K562 (cell line): ENCODE results near the gene TCF23. TPM values are rescaled to one million over a fixed set of nuclear protein-coding genes. Genes with fewer than 3 reads are reported as not detected.

Source experiments
- ATAC-seq: fragments of 200-7000 bp; cut with Tn5 transposase; 3 replicates; pipeline ENCODE4 v1.9.1; 2020; ENCODE audit warnings: moderate library complexity
- BruUV-seq: library from RNA; stranded (reverse); fragments of 400-500 nt; replicated peaks from 2 replicates; lab custom pipeline; 2021; lab: Mats Ljungman, UMichigan
- CTCF ChIA-PET: fragments of 300-600 bp; formaldehyde crosslinking; extraction: SDS; loops from one replicate; lab custom pipeline; 2021; ENCODE audit warnings: low intra/inter-chr PET ratio; lab: Yijun Ruan, JAX
- POLR2A ChIA-PET: fragments of 300-600, 350-650 bp; sonication (Branson Sonifier 250); formaldehyde crosslinking; extraction: SDS; loops from one replicate; lab custom pipeline; 2021; ENCODE audit warnings: antibody characterized with exemption, inconsistent platforms; lab: Yijun Ruan, JAX
- DNase-seq, 4 experiments: peaks; one replicate each; pipeline versions ENCODE4 v3.0.0 to v3.0.0-alpha.2; 2011 to 2018; ENCODE audit warnings: low spot score in 3 of 4, mixed read lengths in 3 of 4; ENCODE audit errors: extremely low read depth in 1 of 4
- FAIRE-seq: peaks from 2 replicates; lab custom pipeline; 2011; peaks lifted over from hg19 to GRCh38; lab: Jason Lieb, UNC
- H2AFZ ChIP-seq: 2 replicates; pipeline ENCODE4 v1.6.0; 2011; ENCODE audit warnings: low read depth, low read length, control low read depth, inconsistent platforms
- H3K27ac ChIP-seq: fragments of 200-600 bp; 3 replicates; pipeline ENCODE4 v1.8.0; 2011; ENCODE audit warnings: low read depth, mild to moderate bottlenecking, control low read depth, inconsistent platforms, low read length, moderate library complexity, mixed read lengths; ENCODE audit errors: extremely low read depth
- H3K27me3 ChIP-seq, 2 experiments: fragments of 300-600 bp in 1 of 2; 2 replicates in 1 of 2; 3 replicates in 1 of 2; pipeline versions ENCODE4 v1.6.0 to v1.8.0; 2011; ENCODE audit warnings: inconsistent platforms in 2 of 2, low read length in 2 of 2, mild to moderate bottlenecking in 1 of 2, mixed read lengths in 1 of 2, moderate library complexity in 1 of 2; ENCODE audit not compliant: control insufficient read depth in 2 of 2, insufficient read depth in 2 of 2
- H3K36me3 ChIP-seq: fragments of 300-600 bp; 3 replicates; pipeline ENCODE4 v1.8.0; 2011; ENCODE audit warnings: mild to moderate bottlenecking, low read length, inconsistent platforms; ENCODE audit not compliant: control insufficient read depth, insufficient read depth
- H3K4me1 ChIP-seq, 2 experiments: fragments of 200-600 bp in 1 of 2; replicated peaks in 1 of 2; 2 replicates in 1 of 2; 3 replicates in 1 of 2; pipeline versions ENCODE4 v1.5.1 to v1.8.0; 2011; ENCODE audit warnings: inconsistent platforms in 2 of 2, low read length in 2 of 2, mild to moderate bottlenecking in 1 of 2, mixed read lengths in 1 of 2, moderate library complexity in 1 of 2; ENCODE audit not compliant: control insufficient read depth in 2 of 2, insufficient read depth in 2 of 2
- H3K4me2 ChIP-seq: 2 replicates; pipeline ENCODE4 v1.6.1; 2011; ENCODE audit warnings: low read length, control low read depth, inconsistent platforms, mixed read lengths; ENCODE audit not compliant: insufficient read depth
- H3K4me3 ChIP-seq: fragments of 200-600 bp; sonication (generic), shearing (Covaris generic); 2 replicates; pipeline ENCODE4 v1.5.1; 2016; ENCODE audit warnings: control low read depth, inconsistent platforms
- H3K79me2 ChIP-seq: fragments of 200-600 bp; 3 replicates; pipeline ENCODE4 v1.8.0; 2011; ENCODE audit warnings: low read length, inconsistent platforms; ENCODE audit not compliant: control insufficient read depth, insufficient read depth
- H3K9ac ChIP-seq, 2 experiments: 2 replicates each; pipeline versions ENCODE4 v1.6.0 to v1.6.1; 2011; ENCODE audit warnings: low read depth in 2 of 2, low read length in 2 of 2, control low read depth in 1 of 2, inconsistent platforms in 1 of 2, mild to moderate bottlenecking in 1 of 2, mixed read lengths in 1 of 2; ENCODE audit not compliant: insufficient read depth in 1 of 2
- H3K9me1 ChIP-seq: one replicate; pipeline ENCODE4 v1.6.0; 2011; ENCODE audit warnings: inconsistent platforms, mild to moderate bottlenecking, low read length, moderate library complexity; ENCODE audit not compliant: control insufficient read depth, insufficient read depth
- H3K9me3 ChIP-seq: replicated peaks from 2 replicates; pipeline ENCODE4 v1.5.1; 2011; ENCODE audit warnings: low read depth, low read length, inconsistent platforms; ENCODE audit not compliant: control insufficient read depth, insufficient read depth
- H4K20me1 ChIP-seq: replicated peaks from 2 replicates; pipeline ENCODE4 v1.6.1; 2011; ENCODE audit warnings: low read length, inconsistent platforms, mixed read lengths; ENCODE audit not compliant: control insufficient read depth, insufficient read depth
- BDP1 ChIP-seq: IDR thresholded peaks from 3 replicates; pipeline ENCODE4 v1.6.1; 2011; ENCODE audit not compliant: insufficient read length, insufficient read depth
- GABPB2 ChIP-seq: fragments of 250-450 bp; sonication (Bioruptor Pico); conservative IDR thresholded peaks from 2 replicates; pipeline ENCODE4 v1.5.1; 2021; ENCODE audit warnings: mild to moderate bottlenecking
- HMGN3 ChIP-seq: IDR thresholded peaks from 2 replicates; pipeline ENCODE4 v1.6.1; 2011; ENCODE audit warnings: borderline replicate concordance, low read depth, mild to moderate bottlenecking, mixed read lengths, low read length; ENCODE audit not compliant: insufficient read length; ENCODE audit errors: extremely low read depth
- LARP7 ChIP-seq: fragments of 450-650 bp; IDR thresholded peaks from 2 replicates; pipeline ENCODE4 v1.6.1; 2016
- MYBL2 ChIP-seq, 2 experiments: fragments of 450-650 bp in 1 of 2; sonication (generic) in 1 of 2; formaldehyde crosslinking in 1 of 2; IDR thresholded peaks; 2 replicates each; pipeline versions ENCODE4 v1.6.1 to v1.8.1; 2017 to 2022; ENCODE audit warnings: borderline replicate concordance in 1 of 2, inconsistent platforms in 1 of 2, low read depth in 1 of 2, mild to moderate bottlenecking in 1 of 2, missing genetic modification reagents in 1 of 2, moderate library complexity in 1 of 2
- SNRNP70 ChIP-seq: fragments of 200-400 bp; formaldehyde crosslinking; optimal IDR thresholded peaks from 2 replicates; pipeline ENCODE3; 2017; ENCODE audit warnings: low read depth, low read length
- ZNF79 ChIP-seq: fragments of 250-450 bp; sonication (Bioruptor Pico); IDR thresholded peaks from 2 replicates; pipeline ENCODE4 v1.4.0; 2020; ENCODE audit warnings: low read depth, mild to moderate bottlenecking, moderate library complexity
- WGBS: fragments of 100-300 bp; shearing (Covaris generic); methylation state at CpG from one replicate; pipeline ENCODE4 v1.1.6; 2016; ENCODE audit warnings: low coverage, mixed read lengths; ENCODE audit not compliant: insufficient coverage; ENCODE audit errors: missing lambda C conversion rate; 5-methylcytosine and 5-hydroxymethylcytosine counted together
- in situ Hi-C: fragments of 300-500 bp; cut with MboI; formaldehyde crosslinking; loops from 4 replicates; pipeline ENCODE4 v1.15.0; 2018; ENCODE audit warnings: inconsistent platforms, mixed read lengths
- intact Hi-C: fragments of 100-400 bp; cut with micrococcal nuclease; formaldehyde crosslinking; loops from 2 replicates; pipeline ENCODE4 v1.14.2; 2022
- polyA plus RNA-seq, 8 experiments: library from polyadenylated mRNA; depleted of rRNA in 4 of 8; stranded (reverse) in 5 of 8; unstranded in 3 of 8; fragments of >200 nt; fragmentation: Nextera tagmentation in 2 of 8; fragmentation: Illumina TruSeq in 1 of 8; extraction: Ambion mirVana in 2 of 8; extraction: Trizol in 1 of 8; gene quantifications; 2 replicates each; pipeline versions ENCODE4 v1.2.1 to v1.2.3, GENCODE V29; 2011 to 2014; ENCODE audit warnings: inconsistent platforms in 1 of 8, missing spikeins in 1 of 8
- total RNA-seq, 7 experiments: library from RNA; depleted of rRNA in 6 of 7; stranded (reverse); fragments of >200 nt in 6 of 7; fragmentation: Illumina TruSeq in 2 of 7; extraction: Trizol in 2 of 7; gene quantifications; 2 replicates each; pipeline versions ENCODE4 v1.2.1 to v1.2.3, GENCODE V29; 2011 to 2021; ENCODE audit warnings: low replicate concordance in 1 of 7
- TF ChIP-seq, protein P1 (sequence below): fragments of 250-450 bp; sonication (Bioruptor Pico); IDR thresholded peaks from 2 replicates; pipeline ENCODE4 v1.6.1; 2021; ENCODE audit warnings: mild to moderate bottlenecking
- TF ChIP-seq, protein P2 (sequence below), 2 experiments: fragments of 150-350 bp in 1 of 2; IDR thresholded peaks; 2 replicates each; pipeline ENCODE4 v1.6.1; 2012 to 2016; ENCODE audit warnings: low read depth in 2 of 2, low read length in 2 of 2, mild to moderate bottlenecking in 1 of 2, moderate library complexity in 1 of 2

TCF23 gene
- total and polyA plus RNA-seq, 9 of the 15 experiments (the other 6 are each of a cell fraction or from before 2014, with no cell fraction given) = 0.07 TPM; not detected in 8

DNA sequence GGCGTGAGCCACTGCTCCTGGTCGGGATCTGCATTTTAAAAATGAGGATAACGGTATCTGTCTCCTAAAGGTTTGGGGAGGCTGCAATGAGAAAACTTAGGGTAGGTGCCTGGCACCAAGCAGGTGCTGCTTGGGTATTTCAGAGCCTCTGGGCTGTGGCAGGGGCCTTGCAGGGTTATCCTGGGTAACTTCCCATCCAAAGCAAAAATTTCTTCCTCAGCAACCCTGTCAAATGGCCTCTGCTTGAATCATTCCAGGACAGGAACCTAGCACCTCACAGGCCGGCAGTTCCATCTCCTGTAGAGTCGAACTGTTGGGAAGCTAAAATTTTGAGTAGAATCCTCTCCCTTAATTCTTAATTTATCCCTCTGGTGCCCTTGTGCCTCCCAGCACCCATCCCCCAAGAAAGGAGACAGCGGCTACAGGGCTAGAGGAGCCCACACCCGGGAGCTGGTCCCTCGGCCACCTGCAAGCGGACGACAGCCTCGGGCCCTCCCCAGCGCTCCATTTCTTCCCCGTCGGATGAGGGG is 30.7 kb upstream of the TCF23 start:
- BruUV-seq = no TSS peak
- no peaks in the 10 kb centered on the region for H3K9me3 ChIP-seq
- in situ Hi-C loops (no loop called here), intact Hi-C loops (no loop called here)
- no peak for ATAC-seq
- H3K27me3 ChIP-seq = peaks cover 7 to 8% of the 10 kb centered on the region in 2 experiments; a peak in 4 of 5 replicates
- H4K20me1 ChIP-seq = no peaks in the 10 kb centered on the region
- H3K36me3 ChIP-seq = no peaks in the 10 kb centered on the region
- WGBS = 31% methylated on average over 13 of the region's 14 CpGs
- H3K9me1 ChIP-seq = no peaks in the 10 kb centered on the region
- H3K9ac ChIP-seq = no peak overlapping the region
- H3K4me3 ChIP-seq = no peak overlapping the region
- ChIA-PET CTCF (no interaction called here), POLR2A (interaction anchor here (0.6 to 0.8 kb wide), 3 partner anchors 41 to 73 kb away, joined by 3 to 4 read pairs (median 4); no protein-coding TSS in a partner anchor)
- no peak for FAIRE-seq
- no peak overlapping the region for H3K4me2 ChIP-seq
- no peaks in the 10 kb centered on the region for H3K79me2 ChIP-seq
- no peak overlapping the region for H2AFZ ChIP-seq
- H3K4me1 ChIP-seq = peaks cover 1 to 12% of the 10 kb centered on the region in 2 experiments; a peak in 3 of 5 replicates
- TF ChIP-seq LARP7 = no peak
- TF ChIP-seq, protein P1, sequence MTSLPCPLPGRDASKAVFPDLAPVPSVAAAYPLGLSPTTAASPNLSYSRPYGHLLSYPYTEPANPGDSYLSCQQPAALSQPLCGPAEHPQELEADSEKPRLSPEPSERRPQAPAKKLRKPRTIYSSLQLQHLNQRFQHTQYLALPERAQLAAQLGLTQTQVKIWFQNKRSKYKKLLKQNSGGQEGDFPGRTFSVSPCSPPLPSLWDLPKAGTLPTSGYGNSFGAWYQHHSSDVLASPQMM (CRISPR knock-in tag) = no peak
- TF ChIP-seq ZNF79 (CRISPR knock-in tag) = no peak
- TF ChIP-seq BDP1 = no peak
- TF ChIP-seq MYBL2 (IDR thresholded peaks at IDR 0.05; ENCODE audit: low read depth) = no peak
- TF ChIP-seq MYBL2 (CRISPR knock-in tag; IDR thresholded peaks at IDR 0.05; ENCODE audit: borderline replicate concordance) = no peak
- no peak for TF ChIP-seq GABPB2 (CRISPR knock-in tag)
- TF ChIP-seq HMGN3 = no peak
- TF ChIP-seq SNRNP70 = no peak
- TF ChIP-seq, protein P2, sequence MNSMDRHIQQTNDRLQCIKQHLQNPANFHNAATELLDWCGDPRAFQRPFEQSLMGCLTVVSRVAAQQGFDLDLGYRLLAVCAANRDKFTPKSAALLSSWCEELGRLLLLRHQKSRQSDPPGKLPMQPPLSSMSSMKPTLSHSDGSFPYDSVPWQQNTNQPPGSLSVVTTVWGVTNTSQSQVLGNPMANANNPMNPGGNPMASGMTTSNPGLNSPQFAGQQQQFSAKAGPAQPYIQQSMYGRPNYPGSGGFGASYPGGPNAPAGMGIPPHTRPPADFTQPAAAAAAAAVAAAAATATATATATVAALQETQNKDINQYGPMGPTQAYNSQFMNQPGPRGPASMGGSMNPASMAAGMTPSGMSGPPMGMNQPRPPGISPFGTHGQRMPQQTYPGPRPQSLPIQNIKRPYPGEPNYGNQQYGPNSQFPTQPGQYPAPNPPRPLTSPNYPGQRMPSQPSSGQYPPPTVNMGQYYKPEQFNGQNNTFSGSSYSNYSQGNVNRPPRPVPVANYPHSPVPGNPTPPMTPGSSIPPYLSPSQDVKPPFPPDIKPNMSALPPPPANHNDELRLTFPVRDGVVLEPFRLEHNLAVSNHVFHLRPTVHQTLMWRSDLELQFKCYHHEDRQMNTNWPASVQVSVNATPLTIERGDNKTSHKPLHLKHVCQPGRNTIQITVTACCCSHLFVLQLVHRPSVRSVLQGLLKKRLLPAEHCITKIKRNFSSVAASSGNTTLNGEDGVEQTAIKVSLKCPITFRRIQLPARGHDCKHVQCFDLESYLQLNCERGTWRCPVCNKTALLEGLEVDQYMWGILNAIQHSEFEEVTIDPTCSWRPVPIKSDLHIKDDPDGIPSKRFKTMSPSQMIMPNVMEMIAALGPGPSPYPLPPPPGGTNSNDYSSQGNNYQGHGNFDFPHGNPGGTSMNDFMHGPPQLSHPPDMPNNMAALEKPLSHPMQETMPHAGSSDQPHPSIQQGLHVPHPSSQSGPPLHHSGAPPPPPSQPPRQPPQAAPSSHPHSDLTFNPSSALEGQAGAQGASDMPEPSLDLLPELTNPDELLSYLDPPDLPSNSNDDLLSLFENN (IDR thresholded peaks at IDR 0.05; ENCODE audit: low read depth in 2 of 2, low read length in 2 of 2) = no peak
- no peak for DNase-seq
- no peak overlapping the region for H3K27ac ChIP-seq
